Right lobe of liver (tissue), 4 donors: ENCODE data around the gene PTPRCAP.

Experiments used
- POLR2A ChIP-seq: fragments of 450-650 bp; IDR thresholded peaks from one replicate; pipeline ENCODE4 v1.6.1; 2017; ENCODE audit warnings: antibody characterized with exemption, mild to moderate bottlenecking
- TF ChIP-seq, protein P1 (sequence below), 4 donors: fragments of 200-600 bp in 3 of 4; fragments of 450-650 bp in 1 of 4; IDR thresholded peaks; one replicate each; pipeline versions ENCODE4 v1.5.1 to v1.8.0; 2016 to 2022; ENCODE audit warnings: antibody characterized with exemption in 4 of 4, mild to moderate bottlenecking in 2 of 4
- donor health status: DM: no; HTN: no; CAD: no.
- donor health status: DM: no; HTN: no; CAD: no.
- donor health status: DM: no; HTN: yes; CAD: no.

- TF ChIP-seq, protein P1, sequence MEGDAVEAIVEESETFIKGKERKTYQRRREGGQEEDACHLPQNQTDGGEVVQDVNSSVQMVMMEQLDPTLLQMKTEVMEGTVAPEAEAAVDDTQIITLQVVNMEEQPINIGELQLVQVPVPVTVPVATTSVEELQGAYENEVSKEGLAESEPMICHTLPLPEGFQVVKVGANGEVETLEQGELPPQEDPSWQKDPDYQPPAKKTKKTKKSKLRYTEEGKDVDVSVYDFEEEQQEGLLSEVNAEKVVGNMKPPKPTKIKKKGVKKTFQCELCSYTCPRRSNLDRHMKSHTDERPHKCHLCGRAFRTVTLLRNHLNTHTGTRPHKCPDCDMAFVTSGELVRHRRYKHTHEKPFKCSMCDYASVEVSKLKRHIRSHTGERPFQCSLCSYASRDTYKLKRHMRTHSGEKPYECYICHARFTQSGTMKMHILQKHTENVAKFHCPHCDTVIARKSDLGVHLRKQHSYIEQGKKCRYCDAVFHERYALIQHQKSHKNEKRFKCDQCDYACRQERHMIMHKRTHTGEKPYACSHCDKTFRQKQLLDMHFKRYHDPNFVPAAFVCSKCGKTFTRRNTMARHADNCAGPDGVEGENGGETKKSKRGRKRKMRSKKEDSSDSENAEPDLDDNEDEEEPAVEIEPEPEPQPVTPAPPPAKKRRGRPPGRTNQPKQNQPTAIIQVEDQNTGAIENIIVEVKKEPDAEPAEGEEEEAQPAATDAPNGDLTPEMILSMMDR (IDR thresholded peaks at IDR 0.05) = no peak
- TF ChIP-seq POLR2A = no peak
Measured at GRCh38 chr11:67437809-67438157, 301 bp upstream of the PTPRCAP start.
